NCI-H1417 (cell line): Measurements from ENCODE around the gene EMC8.
"Not testable (repeated sequence)": the region's sequence is repeated elsewhere in the genome, so short reads cannot be mapped to it uniquely, and the experiment has no call there.

ENCODE experiments used
- DNase-seq, 3 experiments: peaks; one replicate each; lab custom pipeline; 2025; lab: John Stamatoyannopoulos, UW

EMC8 gene

GRCh38 chr16:85835227-85835751 lies 35.9 kb upstream of the EMC8 start:
- DNase-seq, result no peak

- DNase-seq, result no peak
Observed at GRCh38 chr16:85834741-85835140, 35.4 kb upstream of the EMC8 start.

- DNase-seq, result no peak
Observed at GRCh38 chr16:85833219-85833920, 34.0 kb upstream of the EMC8 start.

GRCh38 chr16:85832570-85833218 lies 33.4 kb upstream of the EMC8 start:
- DNase-seq, result no peak

- no peak for DNase-seq
Observed at GRCh38 chr16:85830821-85831220, 31.5 kb upstream of the EMC8 start.

- no peak for DNase-seq
Observed at GRCh38 chr16:85829751-85830445, 30.6 kb upstream of the EMC8 start.

- no peak for DNase-seq
Observed at GRCh38 chr16:85829171-85829719, 29.9 kb upstream of the EMC8 start.

GRCh38 chr16:85828166-85828565 lies 28.8 kb upstream of the EMC8 start:
- no peak for DNase-seq

- DNase-seq, result no peak
Observed at GRCh38 chr16:85826686-85827247, 27.4 kb upstream of the EMC8 start.

- no peak for DNase-seq
Observed at GRCh38 chr16:85825326-85825725, 26.0 kb upstream of the EMC8 start.

GRCh38 chr16:85824161-85825135 lies 25.1 kb upstream of the EMC8 start:
- DNase-seq, result no peak

GRCh38 chr16:85823328-85823920 lies 24.1 kb upstream of the EMC8 start:
- no peak for DNase-seq

GRCh38 chr16:85822145-85822544 lies 22.8 kb upstream of the EMC8 start:
- no peak for DNase-seq

- DNase-seq, result peak; percentile 44 to 77 (median 48)
Observed at GRCh38 chr16:85821390-85822135, 22.2 kb upstream of the EMC8 start.

GRCh38 chr16:85820604-85821372 lies 21.4 kb upstream of the EMC8 start:
- DNase-seq, result peak in 2 of 3 experiments; percentile 46 to 62

- peak in 1 of 3 experiments; percentile 22 for DNase-seq
Observed at GRCh38 chr16:85819771-85820170, 20.4 kb upstream of the EMC8 start.

- DNase-seq, result peak; percentile 22 to 69 (median 29)
Observed at GRCh38 chr16:85819245-85819644, 19.9 kb upstream of the EMC8 start.

GRCh38 chr16:85817195-85817594 lies 17.9 kb upstream of the EMC8 start:
- DNase-seq, result not testable (repeated sequence)

- no peak for DNase-seq
Observed at GRCh38 chr16:85816159-85816558, 16.8 kb upstream of the EMC8 start.
